SK-N-MC (cell line): ENCODE measurements around the gene GLYATL2.

Experiments
- EZH2 ChIP-seq: fragments of 200-600 bp; sonication (generic); IDR thresholded peaks from one replicate; pipeline ENCODE4 v1.6.1; 2017; ENCODE audit warnings: antibody characterized with exemption
- FOXP2 ChIP-seq: optimal IDR thresholded peaks from 2 replicates; pipeline ENCODE3; 2011; ENCODE audit warnings: mild to moderate bottlenecking, moderate library complexity; ENCODE audit not compliant: insufficient read depth; ENCODE audit errors: extremely low read length, control extremely low read depth
- POLR2AphosphoS5 ChIP-seq: IDR thresholded peaks from 2 replicates; pipeline ENCODE4 v1.6.1; 2012; ENCODE audit warnings: mild to moderate bottlenecking, low read depth, low read length, borderline replicate concordance

DNA sequence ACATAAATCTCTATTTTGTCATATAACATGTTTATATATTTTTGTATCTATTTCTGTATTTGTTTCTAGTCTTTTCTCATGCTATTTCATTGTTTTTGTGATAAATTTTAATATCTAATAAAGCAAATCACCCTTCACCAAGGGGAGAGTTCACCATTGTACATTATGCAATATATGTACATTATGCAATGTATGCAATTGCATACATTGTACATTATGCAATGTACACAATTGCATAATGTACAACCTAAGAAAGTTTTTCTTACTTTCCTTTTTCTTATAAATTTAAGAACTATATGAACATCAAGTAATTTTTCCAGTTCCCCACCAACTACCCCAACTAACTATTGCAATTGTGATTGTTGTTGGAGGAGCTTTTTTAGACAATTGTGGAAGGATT lies 44.1 kb upstream of the GLYATL2 start:
- no peak for TF ChIP-seq EZH2
- TF ChIP-seq POLR2AphosphoS5: no peak
- no peak for TF ChIP-seq FOXP2
